AG08395 (cell line): ENCODE measurements around the gene CTSC.
A peak's percentile ranks its signal among the peaks of the same experiment; 100 is the strongest.

Experiments used
- DNase-seq: peaks from one replicate; pipeline ENCODE4 v3.0.0; 2012; ENCODE audit warnings: mixed read lengths, low spot score

The CTSC gene

DNA sequence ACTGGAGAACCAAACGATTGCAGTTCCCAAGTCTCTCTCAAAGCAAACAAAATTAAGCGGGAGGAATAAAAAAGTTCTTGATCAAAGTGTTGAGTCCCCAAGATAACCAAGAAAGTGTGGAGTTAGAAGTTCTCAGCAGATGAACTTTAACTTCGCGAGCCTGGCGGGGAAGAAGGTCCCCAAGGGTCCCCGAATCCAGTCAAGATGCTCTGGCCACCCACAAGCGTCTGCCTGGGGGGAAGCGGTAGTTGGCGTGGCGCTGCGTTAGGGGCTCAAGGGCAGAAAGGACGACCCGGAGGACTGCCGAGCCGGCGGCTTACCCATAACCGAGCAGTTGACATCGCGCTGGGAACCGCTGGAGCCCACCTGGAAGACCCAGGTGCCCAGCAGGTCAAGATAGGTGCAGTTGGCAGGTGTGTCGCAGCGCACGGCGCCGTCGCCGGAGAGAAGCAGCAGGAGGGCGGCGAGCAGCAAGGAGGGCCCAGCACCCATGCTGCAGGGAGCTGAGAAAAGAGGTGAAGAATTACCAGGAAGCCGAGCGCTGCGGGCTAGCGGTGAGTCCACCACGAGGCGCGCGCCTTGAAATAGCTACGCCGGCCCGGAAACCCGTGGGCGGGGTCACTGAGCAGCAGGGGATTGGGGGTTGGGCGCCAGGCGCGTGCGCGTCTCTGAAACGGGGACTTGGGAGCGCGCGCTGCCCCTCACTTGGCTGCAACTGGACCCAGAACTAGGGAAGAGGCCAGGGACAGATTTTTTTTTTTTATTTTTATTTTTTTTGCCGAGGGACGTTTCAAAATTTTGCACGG is at the start of gene CTSC:
Gene CTSC (minus strand): TSS at position 556 of the 806 bp plus-strand sequence. CDS start 64 bp downstream, at position 492.
- peak; percentile 89 for DNase-seq

- no peak for DNase-seq
Measured at GRCh38 chr11:88384669-88385005, 47.1 kb upstream of the CTSC start.

DNA sequence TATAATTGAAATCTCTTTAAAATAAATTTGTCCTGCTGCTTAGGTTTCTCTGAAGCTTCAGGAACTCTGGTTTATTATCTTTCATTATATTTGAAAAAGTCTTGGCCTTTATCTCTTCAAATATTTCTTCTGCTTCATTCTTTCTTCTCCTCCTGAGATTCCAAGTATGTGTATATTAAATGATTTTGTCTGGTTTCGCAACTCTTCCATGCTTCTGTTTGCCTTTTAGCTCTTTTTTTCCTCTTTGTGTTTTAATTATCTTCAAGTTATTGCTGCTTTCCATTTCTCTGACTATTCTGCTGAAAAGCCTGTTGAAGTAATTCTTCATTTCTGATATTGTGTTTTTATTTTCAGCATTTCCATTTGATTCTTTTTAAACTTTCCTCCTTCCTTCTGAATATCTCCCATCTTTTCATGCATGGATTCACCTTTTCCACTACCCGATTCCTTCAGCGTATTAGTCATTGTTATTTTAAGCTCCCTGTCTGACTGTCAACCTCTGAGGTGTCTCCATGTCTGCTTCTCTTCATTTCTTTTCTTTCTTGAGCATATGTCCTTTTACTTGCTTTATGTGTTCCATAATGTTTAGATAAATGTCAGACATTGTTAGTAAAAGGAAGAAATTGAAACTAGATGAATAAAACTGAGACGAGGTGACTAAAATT is 46.6 kb upstream of the CTSC start:
- no peak for DNase-seq

- DNase-seq: no peak
Measured at GRCh38 chr11:88383447-88383846, 45.9 kb upstream of the CTSC start.

- no peak for DNase-seq
Measured at GRCh38 chr11:88379130-88379529, 41.6 kb upstream of the CTSC start.

DNA sequence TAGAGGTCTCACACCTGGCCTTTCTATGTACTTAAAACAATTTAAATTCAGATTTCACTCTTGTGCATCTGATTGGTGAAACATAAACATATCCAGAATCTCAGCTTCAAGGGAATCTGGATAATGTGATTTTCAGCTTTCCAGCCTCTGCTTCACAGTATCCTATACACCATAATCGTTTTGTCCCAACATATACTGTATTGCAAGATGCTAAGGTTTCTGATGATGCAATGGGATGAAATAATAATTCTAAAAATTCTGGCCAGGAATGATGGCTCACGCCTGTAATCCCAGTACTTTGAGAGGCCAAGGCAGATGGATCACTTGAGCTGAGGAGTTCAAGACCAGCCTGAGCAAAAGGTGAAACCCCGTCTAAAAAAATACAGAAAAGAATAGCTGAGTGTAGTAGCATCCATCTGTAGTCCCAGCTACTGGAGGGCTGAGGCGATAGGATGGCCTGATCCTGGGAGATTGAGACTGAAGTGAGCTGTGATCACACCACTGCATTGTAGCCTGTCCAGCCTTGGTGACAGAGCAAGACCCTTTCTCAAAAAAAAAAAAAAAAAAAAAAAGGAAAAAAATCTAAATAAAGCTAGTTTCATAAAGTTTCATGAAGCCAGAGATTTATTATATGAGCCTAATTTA is 41.0 kb upstream of the CTSC start:
- no peak for DNase-seq

DNA sequence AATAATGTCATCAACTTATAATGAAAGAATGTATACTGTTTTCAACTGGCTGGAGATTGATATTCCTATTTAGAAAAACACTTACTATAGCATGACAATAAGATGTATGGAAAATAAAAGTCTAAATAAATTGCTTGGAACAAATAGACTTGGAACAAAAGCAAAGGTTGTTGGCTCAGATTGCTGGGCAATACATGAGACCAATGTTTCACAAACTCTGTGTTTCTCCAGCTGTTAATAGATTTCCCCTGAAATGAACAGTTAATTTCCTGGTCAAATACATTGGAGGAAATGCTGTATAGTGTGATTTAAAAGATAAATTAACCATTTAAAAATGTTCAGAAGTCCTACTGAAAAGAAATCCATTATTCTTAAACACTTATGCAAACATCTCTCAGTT is 40.1 kb upstream of the CTSC start:
- no peak for DNase-seq

DNA sequence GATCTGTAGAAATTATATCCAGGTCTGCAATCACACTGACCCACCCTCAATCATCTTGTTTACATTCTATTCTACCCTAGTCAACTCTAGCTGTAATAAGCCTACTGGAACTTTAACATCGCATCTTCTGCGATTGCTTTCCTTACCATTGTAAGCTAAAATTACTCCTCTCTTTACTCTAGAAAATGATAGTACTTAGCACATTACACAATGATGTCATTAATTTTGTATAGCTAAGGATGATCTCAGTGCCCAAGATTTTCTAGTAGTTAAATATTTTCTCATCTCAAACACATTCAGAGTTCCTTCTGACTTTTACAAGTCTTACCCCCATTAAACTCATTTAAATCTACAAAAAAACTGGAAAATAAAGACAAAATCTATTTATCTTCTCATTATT is 39.6 kb upstream of the CTSC start:
- DNase-seq: no peak

- DNase-seq: no peak
Measured at GRCh38 chr11:88375927-88376470, 38.5 kb upstream of the CTSC start.

GRCh38 chr11:88370782-88371181 is 33.2 kb upstream of the CTSC start:
- no peak for DNase-seq

DNA sequence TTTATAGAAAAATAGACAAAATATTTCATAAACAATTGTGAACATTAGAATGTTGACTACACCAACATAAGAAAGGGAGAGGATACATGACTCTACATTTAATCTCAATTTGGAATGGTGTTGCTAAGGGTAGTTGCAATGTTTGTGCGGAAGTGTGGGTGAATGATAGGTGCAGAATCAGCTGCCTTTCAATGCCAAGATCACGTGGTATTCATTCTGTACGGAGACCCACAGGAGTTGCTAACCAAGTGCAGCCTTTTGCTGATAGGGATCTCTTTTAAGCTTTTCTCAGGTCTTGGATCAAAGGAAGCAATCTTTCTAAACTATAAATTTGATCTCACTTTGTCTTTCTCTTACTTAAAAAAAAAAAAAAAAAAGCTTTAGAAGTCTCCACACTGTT is 29.8 kb upstream of the CTSC start:
- no peak for DNase-seq

- DNase-seq: peak; percentile 19
Measured at GRCh38 chr11:88363648-88364065, 26.1 kb upstream of the CTSC start.

DNA sequence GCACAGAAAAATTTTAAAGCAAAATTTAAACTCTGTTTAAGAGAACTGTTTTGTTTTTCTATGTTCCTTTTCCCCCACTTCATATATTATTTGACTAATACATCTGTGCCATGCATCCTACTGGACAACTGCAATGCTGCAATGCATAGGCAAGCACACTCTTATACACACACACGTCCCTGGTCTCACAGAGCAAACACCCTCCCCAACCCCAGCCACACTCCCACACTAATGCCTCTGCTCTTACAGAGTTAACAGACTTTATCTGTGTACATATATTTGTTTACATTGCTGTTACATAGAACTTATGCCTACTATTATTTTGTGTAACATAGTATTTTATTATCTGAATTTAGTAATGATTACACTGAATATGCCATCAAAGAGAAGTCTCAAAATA is 25.5 kb upstream of the CTSC start:
- DNase-seq: no peak

DNA sequence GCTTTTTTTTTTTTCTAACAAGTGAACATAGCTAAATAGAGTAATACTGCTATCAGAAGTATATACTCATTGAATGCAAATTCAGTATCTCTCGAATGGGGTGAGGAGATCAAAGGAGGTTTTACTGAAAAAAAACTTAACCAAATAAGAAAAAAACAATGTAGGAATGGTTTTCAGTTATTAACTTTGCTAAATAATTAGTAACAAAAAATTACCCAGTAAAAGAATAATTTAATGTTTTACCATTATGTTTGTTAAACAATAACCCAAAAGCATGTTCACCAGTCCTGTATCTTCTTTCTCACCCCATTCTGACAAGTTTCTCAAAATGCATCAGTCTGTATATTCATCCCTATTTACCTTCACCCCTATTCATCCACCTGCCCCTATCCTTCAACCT is 22.6 kb upstream of the CTSC start:
- DNase-seq: no peak

- no peak for DNase-seq
Measured at GRCh38 chr11:88359541-88359940, 22.0 kb upstream of the CTSC start.

- no peak for DNase-seq
Measured at GRCh38 chr11:88359114-88359513, 21.6 kb upstream of the CTSC start.

DNA sequence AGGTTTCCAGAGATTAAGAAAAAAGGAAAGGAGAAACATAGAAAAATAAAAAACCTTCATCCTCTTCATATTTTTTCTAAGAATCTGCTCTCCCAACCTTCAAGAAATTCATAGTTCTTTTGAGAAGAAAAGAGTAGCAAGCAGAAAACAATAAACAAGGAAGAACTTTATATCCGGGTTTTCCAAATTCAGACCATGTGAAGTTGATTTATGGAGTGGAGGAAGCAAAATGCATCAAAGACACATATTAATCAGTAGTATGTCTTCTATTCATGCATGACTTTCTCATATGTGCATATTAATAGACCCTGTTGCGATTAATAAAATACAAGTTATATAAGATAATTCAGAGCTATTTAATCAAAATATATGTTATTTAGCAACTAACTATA is 20.5 kb upstream of the CTSC start:
- no peak for DNase-seq

- no peak for DNase-seq
Measured at GRCh38 chr11:88357323-88358039, 19.9 kb upstream of the CTSC start.

DNA sequence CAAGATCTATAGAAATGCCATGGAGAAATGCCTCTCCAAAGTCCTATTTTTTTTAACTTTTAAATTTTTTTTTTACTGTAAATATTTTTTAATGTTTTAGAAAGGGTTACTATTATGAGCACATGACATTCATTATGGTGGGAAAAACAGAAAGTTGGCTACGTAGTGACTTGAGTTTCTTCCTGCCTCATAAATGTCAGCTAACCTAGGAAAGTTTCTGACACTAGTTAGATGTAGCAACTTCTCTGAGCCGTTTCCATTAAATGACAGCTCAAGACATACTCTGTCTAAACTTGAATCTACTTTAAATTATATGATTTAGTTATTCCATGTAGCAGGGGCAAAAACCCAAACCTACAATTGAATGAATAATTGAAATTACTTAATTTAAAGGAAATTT is 18.4 kb upstream of the CTSC start:
- DNase-seq: no peak

- no peak for DNase-seq
Measured at GRCh38 chr11:88354912-88355311, 17.4 kb upstream of the CTSC start.

DNA sequence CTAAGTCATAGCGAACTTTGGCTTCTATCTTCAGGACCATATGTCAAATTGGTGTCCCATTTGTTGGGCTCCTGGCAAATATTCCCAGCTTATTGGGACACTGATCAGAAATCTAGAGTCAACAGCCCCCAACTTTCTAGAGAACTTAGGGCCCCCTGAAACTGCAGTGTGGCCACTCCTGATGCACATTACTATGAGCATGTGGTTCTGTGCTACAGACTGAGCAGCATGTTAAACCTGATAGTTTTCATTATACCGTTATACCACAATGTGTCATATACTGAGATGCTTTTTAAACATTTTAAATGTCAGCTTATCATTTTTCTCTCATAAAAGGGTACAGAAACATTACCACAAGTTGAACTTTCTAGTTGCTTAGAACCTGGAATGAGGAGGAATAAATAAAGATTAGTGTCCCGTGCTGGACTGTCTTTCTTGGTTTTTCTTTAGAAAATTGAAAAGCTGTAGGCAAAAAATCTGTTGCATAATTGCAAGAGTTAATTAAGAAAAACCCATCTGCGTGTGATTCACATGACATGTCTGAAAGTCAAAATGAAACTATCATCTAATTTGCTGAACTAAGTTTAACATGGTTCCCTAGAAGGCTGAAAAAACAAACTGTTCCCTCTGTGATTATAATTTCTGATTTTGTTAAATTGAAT is 16.4 kb upstream of the CTSC start:
- no peak for DNase-seq

DNA sequence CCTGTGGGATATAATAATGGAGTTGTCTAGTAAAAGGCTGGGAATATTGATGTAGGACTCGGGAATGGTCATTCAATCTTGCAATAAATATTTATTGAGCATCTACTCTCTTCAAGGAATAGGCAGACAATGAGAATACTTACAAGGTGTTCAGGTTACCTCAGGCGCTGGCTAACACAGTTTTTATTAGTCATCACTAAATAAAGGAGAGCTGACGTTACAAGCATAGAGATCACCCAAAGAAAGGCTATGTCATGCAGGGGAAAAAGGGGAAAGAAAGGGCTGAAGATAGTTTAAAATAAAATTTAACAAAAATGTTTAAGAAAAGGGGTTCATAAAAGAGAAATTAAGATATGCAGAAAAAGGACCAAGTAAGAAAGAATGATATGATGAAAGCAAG is 15.8 kb upstream of the CTSC start:
- DNase-seq: no peak
